GM20000 (cell line): ENCODE measurements around the gene BCKDK.
A peak's percentile ranks its signal among the peaks of the same experiment; 100 is the strongest.

Source experiments
- DNase-seq: peaks from one replicate; pipeline ENCODE4 v3.0.0; 2012; ENCODE audit warnings: low spot score
- TF ChIP-seq, protein P1 (sequence below): IDR thresholded peaks from 2 replicates; pipeline ENCODE4 v1.5.1; 2012; ENCODE audit warnings: mild to moderate bottlenecking, control low read depth; ENCODE audit errors: extremely low read depth, missing control alignments

Gene BCKDK

DNA sequence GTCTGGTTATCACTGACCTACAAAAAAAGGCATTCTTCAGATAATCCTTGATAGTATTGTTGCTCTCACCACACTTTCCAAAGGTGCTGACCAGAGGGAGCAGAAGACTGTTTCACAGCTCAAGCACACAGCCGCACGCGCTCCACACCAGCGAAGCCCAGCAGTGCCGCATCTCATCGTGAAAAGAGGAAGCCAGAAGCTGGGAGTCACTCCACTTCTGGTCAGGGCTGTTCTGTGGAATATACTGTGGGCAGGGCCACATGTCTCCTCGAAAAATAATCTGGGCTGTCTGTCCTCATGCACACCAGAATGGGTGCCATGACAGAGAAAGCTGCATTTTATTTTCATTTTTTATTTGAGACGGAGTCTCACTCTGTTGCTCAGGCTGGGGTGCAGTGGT lies 49.0 kb downstream of the BCKDK start:
- DNase-seq = peak; percentile 27
- TF ChIP-seq, protein P1, sequence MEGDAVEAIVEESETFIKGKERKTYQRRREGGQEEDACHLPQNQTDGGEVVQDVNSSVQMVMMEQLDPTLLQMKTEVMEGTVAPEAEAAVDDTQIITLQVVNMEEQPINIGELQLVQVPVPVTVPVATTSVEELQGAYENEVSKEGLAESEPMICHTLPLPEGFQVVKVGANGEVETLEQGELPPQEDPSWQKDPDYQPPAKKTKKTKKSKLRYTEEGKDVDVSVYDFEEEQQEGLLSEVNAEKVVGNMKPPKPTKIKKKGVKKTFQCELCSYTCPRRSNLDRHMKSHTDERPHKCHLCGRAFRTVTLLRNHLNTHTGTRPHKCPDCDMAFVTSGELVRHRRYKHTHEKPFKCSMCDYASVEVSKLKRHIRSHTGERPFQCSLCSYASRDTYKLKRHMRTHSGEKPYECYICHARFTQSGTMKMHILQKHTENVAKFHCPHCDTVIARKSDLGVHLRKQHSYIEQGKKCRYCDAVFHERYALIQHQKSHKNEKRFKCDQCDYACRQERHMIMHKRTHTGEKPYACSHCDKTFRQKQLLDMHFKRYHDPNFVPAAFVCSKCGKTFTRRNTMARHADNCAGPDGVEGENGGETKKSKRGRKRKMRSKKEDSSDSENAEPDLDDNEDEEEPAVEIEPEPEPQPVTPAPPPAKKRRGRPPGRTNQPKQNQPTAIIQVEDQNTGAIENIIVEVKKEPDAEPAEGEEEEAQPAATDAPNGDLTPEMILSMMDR = no peak
